Measurements from ENCODE around the gene TRMT13.

- TF ChIP-seq CTCF (optimal IDR thresholded peaks at IDR 0.05 in 1 of 3, IDR thresholded peaks at IDR 0.05 in 1 of 3, conservative IDR thresholded peaks at IDR 0.05 in 1 of 3; ENCODE audit: extremely low read depth in 1 of 3, insufficient read depth in 2 of 3, low read length in 3 of 3) (no peak), EZH2 (IDR thresholded peaks at IDR 0.05; ENCODE audit: low read length) (no peak)
Observed at GRCh38 chr1:100134872-100135271, 1.9 kb downstream of the TRMT13 start.

Measured in keratinocyte (primary cell).